Aorta (tissue), 5 donors: Measurements from ENCODE around the gene PCARE. TPM values are rescaled to one million over a fixed set of nuclear protein-coding genes. Genes with fewer than 3 reads are reported as not detected.

ENCODE experiments used
- ATAC-seq: fragments of 200-7000 bp; cut with Tn5 transposase; one replicate; pipeline ENCODE4 v1.9.1; 2022; ENCODE audit warnings: moderate library complexity; ENCODE audit not compliant: low FRiP score
- DNase-seq, 2 donors: peaks; one replicate each; pipeline ENCODE4 v3.0.0-alpha.2; 2020
- H3K27ac ChIP-seq, 2 donors: one replicate each; pipeline ENCODE4 v1.5.1; 2013; ENCODE audit warnings: low read length in 2 of 2, mild to moderate bottlenecking in 2 of 2, moderate library complexity in 2 of 2, control low read depth in 1 of 2, inconsistent platforms in 1 of 2, low read depth in 1 of 2
- H3K27me3 ChIP-seq, 2 donors: one replicate each; pipeline ENCODE4 v1.6.1; 2013; ENCODE audit warnings: control low read depth in 1 of 2, low read length in 1 of 2, mild to moderate bottlenecking in 1 of 2, moderate library complexity in 1 of 2; ENCODE audit not compliant: insufficient read depth in 2 of 2, control insufficient read depth in 1 of 2
- H3K36me3 ChIP-seq, 2 donors: one replicate each; pipeline ENCODE4 v1.6.1; 2013; ENCODE audit warnings: control low read depth in 1 of 2, low read length in 1 of 2, mild to moderate bottlenecking in 1 of 2; ENCODE audit not compliant: insufficient read depth in 2 of 2, control insufficient read depth in 1 of 2
- H3K4me1 ChIP-seq, 2 donors: one replicate each; pipeline ENCODE4 v1.6.1; 2013; ENCODE audit warnings: low read length in 2 of 2, control low read depth in 1 of 2, mild to moderate bottlenecking in 1 of 2, moderate library complexity in 1 of 2; ENCODE audit not compliant: insufficient read depth in 2 of 2, control insufficient read depth in 1 of 2
- H3K4me3 ChIP-seq, 2 donors: one replicate each; pipeline ENCODE4 v1.5.1; 2013; ENCODE audit warnings: low read length in 2 of 2, control low read depth in 1 of 2, mild to moderate bottlenecking in 1 of 2
- H3K9me3 ChIP-seq: one replicate; pipeline ENCODE4 v1.6.1; 2013; ENCODE audit warnings: mild to moderate bottlenecking, low read length; ENCODE audit not compliant: control insufficient read depth
- WGBS, 2 donors: extraction: QIAGEN DNeasy Blood & Tissue Kit; methylation state at CpG; one replicate each; pipeline ENCODE4 v1.1.7; 2013; 5-methylcytosine and 5-hydroxymethylcytosine counted together
- intact Hi-C, 2 donors: fragments of 100-400 bp; cut with DNase I; formaldehyde crosslinking; loops; one replicate each; pipeline versions ENCODE4 v1.14.2 to v1.15.0; 2022
- polyA plus RNA-seq, 2 donors: library from polyadenylated mRNA; stranded (reverse); fragments of 200-250 nt; gene quantifications; one replicate each; pipeline ENCODE4 v1.2.3, GENCODE V29; 2013
- total RNA-seq, 2 donors: library from RNA; stranded (reverse); fragmentation: NEBNext Ultra II Directional; extraction: Animal tissue kit (Norgen Biotek cat#: 25700); gene quantifications; one replicate each; pipeline ENCODE4 v1.2.1, GENCODE V29; 2021
- donor health status: healthy with polysubstance abuse.
- donor health status: Bipolar disorder and iron deficiency.
- donor health status: DM: no; HTN: no; CAD: no.
- donor health status: DM: no; HTN: no; CAD: no.
- donor health status: DM: yes; HTN: yes; CAD: no.

The PCARE gene
- total and polyA plus RNA-seq, 4 donors, result 0.13 TPM; not detected in 3

DNA sequence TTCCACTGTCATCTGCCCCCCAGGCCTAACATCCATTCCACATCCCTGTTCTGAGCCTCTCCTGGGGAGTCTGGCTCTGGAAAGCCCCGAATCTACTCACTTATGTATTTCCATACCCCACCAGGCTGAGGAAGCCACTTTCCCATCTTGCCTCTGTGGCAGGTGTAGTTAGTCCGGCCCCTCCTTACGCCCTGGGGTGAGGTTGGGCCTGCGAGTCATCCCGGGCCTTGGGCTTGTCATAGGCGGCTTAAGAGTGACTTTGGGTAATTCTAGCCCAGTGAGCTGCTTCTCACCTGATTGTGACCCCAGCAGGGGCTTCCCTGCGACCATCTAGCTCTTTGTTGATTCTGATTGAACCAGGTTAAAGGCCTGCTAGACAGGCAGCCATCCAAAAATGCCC is 21.1 kb downstream of the PCARE start:
- H3K4me3 ChIP-seq, result no peak overlapping the region
- no peaks in the 10 kb centered on the region for H3K27me3 ChIP-seq
- DNase-seq, result no peak
- peak; percentile 24 for ATAC-seq
- H3K9me3 ChIP-seq, result no peaks in the 10 kb centered on the region
- WGBS, 2 donors, result 90 to 92% methylated on average over 7 of the region's 7 CpGs
- intact Hi-C loops, result no loop called here
- H3K36me3 ChIP-seq, result no peaks in the 10 kb centered on the region
- H3K27ac ChIP-seq, result no peak overlapping the region
- H3K4me1 ChIP-seq, result no peaks in the 10 kb centered on the region

DNA sequence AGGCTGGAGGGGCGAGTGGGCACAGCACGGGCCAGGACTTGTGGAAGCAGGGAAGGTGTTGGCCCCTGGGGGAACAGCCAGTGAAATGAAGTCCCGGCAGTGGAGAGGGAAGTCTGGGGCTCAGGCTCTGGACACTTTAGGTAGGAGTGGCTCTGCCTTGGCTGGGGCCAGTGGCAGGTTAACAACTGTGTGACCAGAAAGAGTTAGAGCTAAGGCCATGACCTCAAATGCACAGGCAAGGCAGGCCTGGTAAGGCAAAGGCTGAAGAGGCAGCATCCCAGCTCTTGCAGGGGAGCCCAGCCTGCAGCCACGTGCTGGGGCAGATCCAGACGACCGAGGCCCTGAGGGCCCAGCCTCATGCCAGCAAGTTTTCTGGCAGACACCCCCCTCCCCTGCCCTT is 21.5 kb downstream of the PCARE start:
- Histone ChIP-seq H3K27me3 (no peaks in the 10 kb centered on the region), H3K36me3 (no peaks in the 10 kb centered on the region), H3K4me3 (no peak overlapping the region), H3K9me3 (no peaks in the 10 kb centered on the region), H3K27ac (no peak overlapping the region), H3K4me1 (no peaks in the 10 kb centered on the region)
- DNase-seq (no peak), ATAC-seq (peak; percentile 19)
- intact Hi-C loops, result no loop called here
- WGBS, 2 donors, result 80 to 83% methylated on average over 6 of the region's 6 CpGs

DNA sequence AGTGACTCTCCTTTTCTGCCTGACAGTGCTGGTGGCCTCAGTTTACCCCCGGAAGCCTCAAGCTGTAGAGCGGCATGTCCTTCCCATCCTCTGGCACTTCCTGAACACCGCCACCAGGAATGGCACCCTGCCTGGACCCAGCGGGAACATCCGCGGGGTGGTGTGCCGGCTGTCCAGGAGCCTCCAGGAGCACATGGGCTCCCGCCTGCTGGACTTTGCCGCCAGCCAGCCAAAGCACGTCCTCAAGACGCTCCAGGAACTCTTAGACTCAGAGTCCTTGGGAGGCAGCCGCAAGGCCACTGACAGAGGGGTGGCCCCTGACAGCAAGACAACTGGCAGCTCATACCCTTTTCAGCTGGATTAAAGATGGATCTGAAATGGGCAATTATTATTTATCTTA is 22.6 kb downstream of the PCARE start:
- no peaks in the 10 kb centered on the region for H3K4me1 ChIP-seq

DNA sequence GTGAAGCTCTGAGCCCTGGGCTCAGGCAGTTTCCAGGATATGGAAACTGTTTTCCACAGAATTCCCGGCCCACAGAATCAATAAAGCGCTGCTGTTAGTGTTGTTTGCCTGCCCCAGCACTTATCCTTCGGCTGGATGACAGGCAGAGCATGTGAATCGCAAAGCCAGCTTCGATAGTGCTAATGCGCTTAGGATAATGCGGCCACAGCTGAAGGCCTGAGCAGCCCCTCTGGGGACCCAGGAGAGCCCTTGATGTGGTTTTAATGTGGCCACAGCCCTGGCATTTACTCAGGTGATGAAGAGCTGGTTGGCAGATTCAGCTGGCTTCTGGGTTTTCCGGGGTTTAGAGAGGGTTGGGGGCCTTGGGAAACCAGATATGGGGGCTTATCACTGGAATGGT is 23.7 kb downstream of the PCARE start:
- H3K27ac ChIP-seq, result no peak overlapping the region
- DNase-seq, result no peak
- no peaks in the 10 kb centered on the region for H3K36me3 ChIP-seq
- H3K27me3 ChIP-seq, result no peaks in the 10 kb centered on the region
- H3K4me3 ChIP-seq, result no peak overlapping the region
- 84 to 88% methylated on average over 8 of the region's 8 CpGs for WGBS, 2 donors
- no peaks in the 10 kb centered on the region for H3K9me3 ChIP-seq
- intact Hi-C loops, result no loop called here
- no peaks in the 10 kb centered on the region for H3K4me1 ChIP-seq
- no peak for ATAC-seq

More for the DNA sequence above, 22.6 kb downstream of the PCARE start:
- intact Hi-C loops, result no loop called here
- DNase-seq, result no peak
- Histone ChIP-seq H3K36me3 (no peaks in the 10 kb centered on the region), H3K9me3 (no peaks in the 10 kb centered on the region), H3K27me3 (no peaks in the 10 kb centered on the region), H3K4me3 (no peak overlapping the region), H3K27ac (no peak overlapping the region)
- WGBS, 2 donors, result 87 to 93% methylated on average over 11 to 12 of the region's 12 CpGs
- no peak for ATAC-seq

DNA sequence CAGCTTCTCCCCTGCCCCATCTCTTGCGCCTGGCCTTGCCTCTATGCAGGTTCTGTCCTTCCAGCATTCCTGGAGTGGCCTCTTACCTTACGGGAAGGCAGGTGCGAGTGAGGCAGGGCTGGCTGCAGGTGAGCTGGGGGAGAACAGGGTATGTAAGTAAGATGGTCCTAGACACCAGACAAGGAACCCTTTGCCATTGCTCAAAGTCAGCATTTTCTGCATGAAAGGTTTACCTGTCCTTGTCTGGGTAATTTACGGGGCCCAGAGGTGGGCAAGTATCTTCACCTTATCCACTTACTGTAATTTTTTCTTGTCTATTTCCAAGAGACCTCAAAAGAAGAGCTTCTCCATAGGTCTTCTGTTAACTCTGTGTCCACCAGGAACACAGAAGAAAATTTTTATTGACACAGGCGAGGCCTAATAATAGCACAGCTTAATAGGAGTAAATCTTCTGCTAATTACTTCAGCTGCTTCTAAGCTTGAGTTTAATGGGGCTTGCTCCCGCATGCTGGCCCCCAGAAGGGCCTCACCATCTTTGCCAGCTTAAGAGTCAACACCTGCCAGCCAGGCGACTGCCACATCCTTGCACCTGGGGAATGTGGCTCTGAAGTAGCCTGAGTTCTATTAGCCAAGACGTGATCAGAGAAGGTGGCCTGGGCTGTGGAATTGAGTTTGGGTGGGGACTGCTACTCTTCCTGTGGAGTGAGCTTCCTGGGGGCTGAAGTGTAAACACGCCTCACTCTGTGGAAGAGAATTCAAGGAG is 27.1 kb downstream of the PCARE start:
- H3K9me3 ChIP-seq, result no peaks in the 10 kb centered on the region
- H3K4me3 ChIP-seq, result no peak overlapping the region
- DNase-seq, result no peak
- WGBS, 2 donors, result 93 to 94% methylated on average over 9 of the region's 9 CpGs
- H3K36me3 ChIP-seq, result no peaks in the 10 kb centered on the region
- intact Hi-C loops, result no loop called here
- H3K27ac ChIP-seq, result no peak overlapping the region
- no peak for ATAC-seq
- H3K4me1 ChIP-seq, result no peaks in the 10 kb centered on the region
- no peaks in the 10 kb centered on the region for H3K27me3 ChIP-seq

DNA sequence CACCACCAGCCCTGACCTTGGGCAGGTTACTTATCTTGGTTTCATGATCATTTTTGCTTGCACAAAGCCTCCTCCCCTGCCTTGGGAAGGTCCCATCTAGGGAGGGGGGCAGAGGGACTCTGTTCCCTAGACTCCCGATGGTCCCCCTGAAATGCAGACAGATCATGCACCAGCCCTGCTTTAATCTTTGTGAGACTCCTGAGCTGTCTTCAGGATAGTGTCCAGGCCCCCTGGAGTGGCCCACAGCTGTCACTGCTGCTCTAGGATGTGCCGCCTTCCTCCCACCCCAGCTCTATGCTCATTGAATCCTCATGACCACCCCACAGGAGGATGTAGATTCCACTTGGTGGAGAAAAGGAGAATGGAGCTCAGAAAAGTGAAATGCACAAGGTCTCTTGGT is 28.0 kb downstream of the PCARE start:
- H3K27me3 ChIP-seq, result no peaks in the 10 kb centered on the region
- no peak for DNase-seq
- 95 to 96% methylated on average over 2 of the region's 2 CpGs for WGBS, 2 donors
- ATAC-seq, result peak; percentile 11
- intact Hi-C loops, result no loop called here
- H3K9me3 ChIP-seq, result no peaks in the 10 kb centered on the region
- H3K4me3 ChIP-seq, result no peak overlapping the region
- H3K36me3 ChIP-seq, result no peaks in the 10 kb centered on the region
- H3K4me1 ChIP-seq, result no peaks in the 10 kb centered on the region
- H3K27ac ChIP-seq, result no peak overlapping the region

DNA sequence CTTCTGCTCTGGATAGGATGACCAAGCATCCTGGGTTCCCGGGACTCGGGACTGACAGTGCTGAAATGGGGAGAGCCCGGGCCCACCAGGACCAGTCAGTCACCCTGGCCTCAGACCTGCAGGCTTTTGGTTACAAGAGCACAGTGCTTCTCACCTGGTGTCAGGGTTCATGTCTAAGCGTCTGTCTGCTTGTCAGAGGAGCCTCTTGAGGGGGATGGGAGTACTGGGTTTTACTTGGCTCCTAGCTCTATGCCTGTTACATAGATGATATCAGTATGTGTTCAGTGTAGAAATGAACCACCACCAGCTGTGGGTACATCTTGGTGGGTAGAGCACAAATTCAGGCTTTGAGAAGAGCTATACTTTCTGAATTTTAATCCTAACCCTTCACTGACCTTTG is 29.9 kb downstream of the PCARE start:
- ATAC-seq (no peak), DNase-seq (no peak)
- Histone ChIP-seq H3K9me3 (no peaks in the 10 kb centered on the region), H3K4me1 (no peaks in the 10 kb centered on the region), H3K27ac (no peak overlapping the region), H3K36me3 (no peaks in the 10 kb centered on the region), H3K4me3 (no peak overlapping the region), H3K27me3 (no peaks in the 10 kb centered on the region)
- WGBS, 2 donors, result 94 to 98% methylated on average over 4 of the region's 4 CpGs
- intact Hi-C loops, result no loop called here

DNA sequence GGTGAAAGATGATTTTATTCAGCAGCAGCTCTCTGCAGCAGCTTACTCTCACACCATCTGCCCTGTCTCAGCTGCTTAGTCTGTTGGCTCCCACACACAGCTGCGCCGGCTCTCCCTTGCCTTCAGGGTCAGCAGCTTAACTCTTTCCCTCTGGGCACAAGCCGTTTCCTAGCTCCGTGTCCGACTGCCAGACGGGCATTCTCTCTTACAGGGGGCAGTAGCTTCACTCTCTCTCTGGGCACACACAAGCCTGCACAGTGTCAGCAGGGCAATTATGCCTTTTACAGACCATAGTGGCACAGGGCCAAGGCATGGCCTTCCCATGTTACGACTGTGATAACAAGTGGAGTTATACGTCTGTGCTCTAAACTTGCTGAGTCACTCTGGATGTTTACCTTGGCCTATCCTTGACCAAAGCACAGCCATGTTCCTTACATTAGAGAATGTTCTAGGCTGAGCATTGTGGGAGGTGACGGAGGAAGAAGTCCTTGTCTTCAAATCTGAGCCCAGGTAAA is 31.7 kb downstream of the PCARE start:
- intact Hi-C loops, result no loop called here
- Histone ChIP-seq H3K4me3 (no peak overlapping the region), H3K36me3 (no peaks in the 10 kb centered on the region), H3K9me3 (no peaks in the 10 kb centered on the region), H3K27ac (no peak overlapping the region), H3K4me1 (no peaks in the 10 kb centered on the region), H3K27me3 (no peaks in the 10 kb centered on the region)
- ATAC-seq, result no peak
- peak in 1 of 2 donors; percentile 26 for DNase-seq
- WGBS, 2 donors, result 23 to 26% methylated on average over 9 of the region's 9 CpGs

DNA sequence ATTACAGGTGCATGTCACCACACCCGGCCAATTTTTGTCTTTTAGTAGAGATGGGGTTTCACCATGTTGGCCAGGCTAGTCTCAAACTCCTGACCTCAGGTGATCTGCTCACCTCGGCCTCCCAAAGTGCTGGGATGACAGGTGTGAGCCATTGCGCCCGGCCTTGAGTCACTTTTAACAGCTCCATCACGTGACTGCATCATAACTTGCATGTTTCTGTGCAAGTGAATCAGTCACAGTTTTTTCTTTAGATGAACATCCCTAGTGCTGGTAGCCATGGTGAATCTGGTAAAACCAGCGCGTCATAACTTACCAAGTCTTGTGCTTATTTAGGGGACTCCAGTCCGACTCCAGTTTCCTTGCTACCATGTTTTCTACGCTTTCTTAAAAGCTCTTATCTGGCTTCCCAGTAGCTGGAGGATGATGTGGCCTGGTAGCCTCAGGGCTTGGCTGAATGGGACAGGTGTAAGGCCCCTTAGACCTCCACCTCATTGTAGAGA is 33.1 kb downstream of the PCARE start:
- intact Hi-C loops, result no loop called here
- H3K27ac ChIP-seq, result no peak overlapping the region
- H3K4me3 ChIP-seq, result no peak overlapping the region
- H3K36me3 ChIP-seq, result no peaks in the 10 kb centered on the region
- H3K9me3 ChIP-seq, result no peaks in the 10 kb centered on the region
- H3K4me1 ChIP-seq, result no peaks in the 10 kb centered on the region
- no peaks in the 10 kb centered on the region for H3K27me3 ChIP-seq
- WGBS, 2 donors, result 94 to 98% methylated on average over 9 of the region's 9 CpGs
- no peak for DNase-seq
- ATAC-seq, result no peak
